Keratinocyte (primary cell): Measurements from ENCODE around the gene ROBO2.

Source experiments
- CTCF ChIP-seq, 3 experiments: IDR thresholded peaks in 1 of 3; conservative IDR thresholded peaks in 1 of 3; optimal IDR thresholded peaks in 1 of 3; 2 replicates in 2 of 3; 3 replicates in 1 of 3; pipeline versions ENCODE3 to v1.5.1; 2011; ENCODE audit warnings: low read length in 3 of 3, mild to moderate bottlenecking in 3 of 3, moderate library complexity in 2 of 3, control low read depth in 1 of 3, inconsistent platforms in 1 of 3; ENCODE audit not compliant: insufficient read depth in 2 of 3; ENCODE audit errors: extremely low read depth in 1 of 3
- EZH2 ChIP-seq: IDR thresholded peaks from one replicate; pipeline ENCODE4 v1.6.1; 2012; ENCODE audit warnings: inconsistent platforms, mild to moderate bottlenecking, low read length, moderate library complexity

- TF ChIP-seq EZH2 (no peak), CTCF (optimal IDR thresholded peaks at IDR 0.05 in 1 of 3, IDR thresholded peaks at IDR 0.05 in 1 of 3, conservative IDR thresholded peaks at IDR 0.05 in 1 of 3; ENCODE audit: extremely low read depth in 1 of 3, insufficient read depth in 2 of 3, low read length in 3 of 3) (no peak)
These were observed 44.6 kb downstream of the ROBO2 start for GRCh38 chr3:77084511-77084910.
